Fibroblast of skin of right quadriceps (primary cell): ENCODE measurements around the gene BMP8A.
"Not testable (repeated sequence)": the region's sequence is repeated elsewhere in the genome, so short reads cannot be mapped to it uniquely, and the experiment has no call there.

Experiments
- DNase-seq: peaks from one replicate; pipeline ENCODE4 v3.0.0-alpha.2; 2013

The BMP8A gene

DNA sequence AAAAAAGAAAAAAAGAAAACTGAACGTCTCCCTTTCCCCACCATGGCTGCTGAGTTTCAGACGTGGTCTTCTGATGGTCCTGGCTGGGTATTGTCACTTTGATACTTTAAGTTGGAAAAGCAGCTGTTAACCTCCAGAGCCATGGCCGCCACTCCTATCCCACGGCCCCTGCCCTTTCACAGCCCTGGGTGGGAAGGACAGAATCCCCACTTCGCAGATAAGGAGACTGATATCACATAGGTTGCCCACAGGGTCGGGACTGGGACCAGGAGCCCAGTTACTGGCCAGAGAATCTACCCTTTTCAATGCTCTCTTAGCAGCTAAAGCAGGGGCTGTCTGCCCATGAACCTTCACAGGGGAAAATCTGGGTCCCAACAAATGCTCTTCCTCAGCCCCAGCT, 16.8 kb downstream of the BMP8A start:
- no peak for DNase-seq

DNA sequence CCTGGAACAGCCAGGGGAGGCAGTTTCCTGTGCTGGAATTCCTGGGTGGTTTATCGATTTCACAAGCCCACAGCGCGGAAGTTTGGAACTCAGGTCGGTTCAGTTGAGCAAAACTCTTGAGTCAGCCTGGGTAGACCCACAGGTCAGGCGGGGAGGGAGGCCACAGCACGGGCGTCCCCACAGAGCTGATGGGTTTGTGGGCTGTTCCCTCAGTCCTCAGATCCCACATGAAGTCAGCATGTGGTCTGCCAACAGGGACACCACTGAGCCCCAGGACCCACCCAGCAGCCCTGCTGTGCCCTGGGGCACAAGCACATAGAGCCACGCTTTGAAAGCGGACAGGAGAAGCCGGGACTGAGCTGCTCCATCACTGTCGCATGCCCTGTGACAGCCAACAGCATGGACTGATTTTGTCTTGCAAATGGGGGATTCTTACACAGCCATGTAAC, 17.4 kb downstream of the BMP8A start:
- no peak for DNase-seq

DNA sequence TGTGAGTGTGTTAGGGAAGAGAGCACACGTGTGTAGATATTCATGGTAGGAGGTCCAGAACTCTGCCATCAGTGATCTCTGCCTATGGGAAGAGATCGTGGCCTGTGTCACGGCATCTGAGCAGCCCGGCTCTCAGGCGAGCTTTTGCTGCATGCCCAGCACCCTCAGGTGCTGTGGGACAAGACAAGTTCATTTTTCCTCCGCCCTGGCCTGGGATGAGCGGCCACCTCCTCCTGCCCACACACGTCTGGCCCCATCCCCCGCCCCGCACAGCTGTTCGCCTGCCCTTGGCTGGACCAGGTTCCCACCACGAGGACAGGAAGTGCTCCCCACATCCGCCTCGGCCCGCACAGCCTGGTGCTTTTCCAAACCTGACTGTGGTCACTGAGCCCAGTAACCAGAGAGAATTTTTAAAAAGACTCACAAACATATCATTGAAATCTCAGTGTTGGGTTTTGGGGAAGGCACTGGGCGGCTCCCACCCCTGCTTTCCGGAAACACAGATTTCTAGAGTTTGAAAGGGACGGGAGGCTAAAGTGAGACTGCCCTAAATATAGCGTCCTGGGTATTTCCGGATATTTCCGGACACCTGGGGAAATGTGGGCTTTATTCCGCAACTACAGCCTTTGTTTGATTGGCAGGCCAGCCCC, 18.0 kb downstream of the BMP8A start:
- DNase-seq = no peak

DNA sequence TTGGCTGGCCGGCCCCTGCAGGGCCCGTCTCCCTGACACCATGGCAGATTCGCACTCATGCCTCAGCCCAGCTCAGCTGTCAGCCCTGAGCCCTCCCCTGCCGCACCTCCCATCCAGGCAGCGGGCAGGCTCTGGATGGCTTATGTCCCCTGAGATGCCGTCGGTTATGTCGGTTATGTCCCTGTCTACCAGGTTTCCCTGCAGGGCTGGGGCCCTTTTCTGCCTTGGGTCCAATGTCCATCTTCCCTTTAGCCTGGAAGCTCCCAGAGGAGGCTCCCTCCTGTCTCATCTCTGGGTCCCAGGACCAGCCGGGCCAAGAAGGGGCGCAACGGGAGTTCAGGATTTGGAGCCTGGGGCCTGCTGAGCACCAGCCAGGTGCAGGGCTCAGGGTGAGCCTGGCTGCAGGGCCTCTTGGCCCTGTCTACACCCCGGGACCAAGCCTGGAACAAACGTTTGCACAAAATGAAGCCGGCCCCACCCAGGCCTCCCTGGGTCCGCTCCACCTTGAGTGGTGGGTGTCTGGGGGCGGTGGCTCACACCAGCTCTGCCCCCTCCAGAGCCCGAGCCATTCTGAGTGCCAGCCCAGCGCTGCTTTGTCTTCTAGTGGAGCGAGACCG, 19.2 kb downstream of the BMP8A start:
- DNase-seq = not testable (repeated sequence)

DNA sequence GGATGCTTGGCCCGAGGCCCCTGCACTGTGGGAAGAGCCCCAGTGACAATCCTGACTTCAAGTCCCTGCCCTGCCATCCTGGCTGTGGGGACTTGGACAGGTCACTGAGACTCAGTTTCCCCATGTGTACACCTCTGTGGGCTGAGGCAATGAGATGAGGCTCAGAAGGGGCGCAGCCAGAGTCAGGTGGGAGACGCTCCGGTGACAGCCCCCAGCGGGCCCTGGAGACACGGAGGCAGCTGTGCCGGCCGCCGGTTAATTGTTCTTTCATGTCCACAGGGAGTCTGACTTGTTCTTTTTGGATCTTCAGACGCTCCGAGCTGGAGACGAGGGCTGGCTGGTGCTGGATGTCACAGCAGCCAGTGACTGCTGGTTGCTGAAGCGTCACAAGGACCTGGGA, 20.0 kb downstream of the BMP8A start:
- DNase-seq = not testable (repeated sequence)

DNA sequence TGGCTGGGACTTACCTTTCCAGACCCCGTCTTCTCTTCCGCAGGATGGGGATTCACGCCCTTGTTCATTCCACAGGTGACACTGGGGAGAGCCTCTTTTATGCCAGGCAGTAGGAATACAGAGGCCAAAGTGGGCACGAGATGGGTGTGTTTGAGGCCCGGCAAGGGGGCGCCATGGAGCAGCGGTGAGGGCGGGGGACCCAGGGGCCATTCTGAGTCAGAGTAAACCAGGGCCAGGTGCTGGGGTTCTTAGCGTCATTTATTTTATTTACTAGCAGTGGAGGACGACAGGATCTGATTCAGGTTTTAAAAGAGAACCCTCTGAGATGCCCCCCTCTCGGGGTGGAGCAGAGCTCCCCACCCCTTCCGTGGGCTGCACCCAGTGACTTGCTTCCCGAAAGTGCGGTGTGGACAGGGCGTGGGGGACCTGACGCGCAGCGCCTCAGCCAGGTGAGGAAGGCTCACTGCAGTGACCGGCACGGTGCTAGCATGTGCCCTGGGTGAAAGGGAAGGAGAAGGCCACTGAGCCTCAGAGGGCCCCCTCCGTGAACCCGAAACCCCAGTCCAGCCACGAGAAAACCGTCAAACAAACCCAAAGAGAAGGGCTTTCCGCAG, 20.9 kb downstream of the BMP8A start:
- not testable (repeated sequence) for DNase-seq

DNA sequence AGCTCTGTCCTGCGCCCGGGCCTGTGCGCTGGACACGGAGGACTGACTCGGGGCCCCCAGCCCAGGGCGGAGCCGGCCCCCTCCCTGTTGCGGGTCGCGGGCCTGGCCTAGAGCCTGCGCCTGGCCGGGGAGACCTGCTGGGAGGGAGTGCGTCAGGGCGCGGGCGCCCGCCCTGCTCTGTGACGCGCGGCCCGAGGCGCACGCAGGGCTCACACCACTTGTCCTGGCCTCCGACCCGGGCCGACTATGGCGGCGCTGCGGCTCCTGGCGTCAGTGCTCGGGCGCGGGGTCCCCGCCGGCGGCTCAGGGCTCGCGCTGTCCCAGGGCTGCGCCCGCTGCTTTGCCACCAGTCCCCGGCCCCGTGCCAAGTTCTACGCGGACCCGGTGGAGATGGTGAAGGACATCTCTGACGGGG, 23.3 kb downstream of the BMP8A start:
- DNase-seq = not testable (repeated sequence)

DNA sequence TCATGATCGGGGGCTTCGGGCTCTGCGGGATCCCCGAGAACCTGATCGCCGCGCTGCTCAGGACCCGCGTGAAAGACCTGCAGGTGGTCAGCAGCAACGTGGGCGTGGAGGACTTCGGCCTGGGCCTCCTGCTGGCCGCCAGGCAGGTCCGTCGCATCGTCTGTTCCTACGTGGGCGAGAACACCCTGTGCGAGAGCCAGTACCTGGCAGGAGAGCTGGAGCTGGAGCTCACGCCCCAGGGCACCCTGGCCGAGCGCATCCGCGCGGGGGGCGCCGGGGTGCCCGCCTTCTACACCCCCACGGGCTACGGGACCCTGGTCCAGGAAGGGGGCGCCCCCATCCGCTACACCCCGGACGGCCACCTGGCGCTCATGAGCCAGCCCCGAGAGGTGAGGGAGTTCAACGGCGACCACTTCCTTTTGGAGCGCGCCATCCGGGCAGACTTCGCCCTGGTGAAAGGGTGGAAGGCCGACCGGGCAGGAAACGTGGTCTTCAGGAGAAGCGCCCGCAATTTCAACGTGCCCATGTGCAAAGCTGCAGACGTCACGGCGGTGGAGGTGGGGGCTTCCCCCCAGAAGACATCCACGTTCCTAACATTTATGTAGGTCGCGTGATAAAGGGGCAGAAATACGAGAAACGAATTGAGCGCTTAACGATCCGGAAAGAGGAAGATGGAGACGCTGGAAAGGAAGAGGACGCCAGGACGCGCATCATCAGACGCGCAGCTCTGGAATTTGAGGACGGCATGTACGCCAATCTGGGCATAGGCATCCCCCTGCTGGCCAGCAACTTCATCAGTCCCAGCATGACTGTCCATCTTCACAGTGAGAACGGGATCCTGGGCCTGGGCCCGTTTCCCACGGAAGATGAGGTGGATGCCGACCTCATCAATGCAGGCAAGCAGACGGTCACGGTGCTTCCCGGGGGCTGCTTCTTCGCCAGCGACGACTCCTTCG, 24.0 kb downstream of the BMP8A start:
- DNase-seq = peak; percentile 44

DNA sequence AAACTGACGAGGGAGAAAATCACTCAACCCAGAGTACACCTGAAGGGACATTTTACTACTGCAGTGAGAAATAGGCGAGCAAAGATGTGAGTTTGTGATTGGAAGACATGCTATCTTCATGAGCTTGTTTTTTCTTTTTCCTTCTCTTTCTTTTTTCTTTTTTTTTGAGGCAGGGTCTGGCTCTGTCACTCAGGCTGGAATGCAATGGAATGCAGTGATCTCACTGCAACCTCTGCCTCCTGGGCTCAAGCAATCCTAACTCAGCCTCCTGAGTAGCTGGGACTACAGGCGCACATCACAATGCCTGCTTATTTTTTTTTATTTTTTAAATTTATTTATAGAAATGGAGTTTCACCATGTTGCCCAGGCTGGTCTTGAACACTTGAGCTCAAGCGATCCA, 25.4 kb downstream of the BMP8A start:
- DNase-seq = not testable (repeated sequence)

DNA sequence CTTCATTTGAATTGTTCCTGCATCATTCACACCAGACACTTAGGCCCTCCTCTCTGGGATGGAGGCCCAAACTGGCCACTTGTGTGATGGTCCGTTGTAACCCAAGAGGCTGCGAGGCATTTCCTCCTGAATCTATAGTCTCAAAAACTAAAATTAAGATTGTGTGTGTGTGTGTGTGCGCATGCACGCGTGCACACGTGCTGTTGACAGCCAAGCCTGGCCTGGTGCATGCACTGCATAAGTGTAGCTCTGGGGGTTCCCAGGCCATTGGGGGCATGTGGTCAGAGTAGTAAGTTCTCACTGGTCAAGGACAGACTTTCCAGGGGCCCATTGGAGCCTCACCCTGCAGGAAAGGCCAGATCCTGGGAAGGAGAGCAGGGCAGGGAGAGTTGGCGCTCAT, 26.5 kb downstream of the BMP8A start:
- DNase-seq = not testable (repeated sequence)

DNA sequence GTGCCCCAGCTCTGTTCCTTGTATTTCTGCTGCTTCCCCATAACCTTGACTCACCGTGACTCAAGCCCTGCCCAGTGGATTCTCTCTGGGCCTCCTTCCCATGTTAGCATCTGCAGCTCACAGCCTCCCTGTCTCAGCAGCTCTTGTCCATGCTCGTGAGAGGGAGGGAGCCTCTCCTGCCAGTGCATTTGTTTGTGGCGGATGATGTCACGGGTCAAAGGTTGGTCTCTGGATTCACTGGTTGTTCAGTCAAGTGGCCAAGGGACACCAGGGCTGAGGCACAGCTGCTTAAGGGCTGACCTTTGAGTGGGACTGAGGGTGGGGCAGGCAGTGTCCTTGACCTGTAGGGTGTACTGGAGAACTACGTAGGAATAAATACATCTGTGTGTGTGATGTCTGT, 27.9 kb downstream of the BMP8A start:
- not testable (repeated sequence) for DNase-seq

DNA sequence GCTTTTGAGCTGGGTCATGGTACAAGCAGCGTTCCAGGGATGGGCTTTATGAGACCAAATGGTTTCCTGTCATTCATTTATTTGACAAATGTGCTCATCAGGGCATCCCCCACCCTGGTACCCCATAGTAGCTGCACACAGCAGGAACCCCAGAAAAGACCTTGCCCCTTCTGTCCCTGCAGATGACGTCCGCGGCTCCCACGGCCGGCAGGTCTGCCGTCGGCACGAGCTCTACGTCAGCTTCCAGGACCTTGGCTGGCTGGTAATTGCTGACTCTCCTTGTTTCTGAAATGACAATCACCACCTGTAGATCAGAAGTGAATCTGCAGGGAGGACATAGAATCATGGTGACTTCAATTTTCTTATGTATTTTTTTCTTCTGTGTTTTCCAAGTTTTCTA, 30.8 kb downstream of the BMP8A start:
- DNase-seq = not testable (repeated sequence)

DNA sequence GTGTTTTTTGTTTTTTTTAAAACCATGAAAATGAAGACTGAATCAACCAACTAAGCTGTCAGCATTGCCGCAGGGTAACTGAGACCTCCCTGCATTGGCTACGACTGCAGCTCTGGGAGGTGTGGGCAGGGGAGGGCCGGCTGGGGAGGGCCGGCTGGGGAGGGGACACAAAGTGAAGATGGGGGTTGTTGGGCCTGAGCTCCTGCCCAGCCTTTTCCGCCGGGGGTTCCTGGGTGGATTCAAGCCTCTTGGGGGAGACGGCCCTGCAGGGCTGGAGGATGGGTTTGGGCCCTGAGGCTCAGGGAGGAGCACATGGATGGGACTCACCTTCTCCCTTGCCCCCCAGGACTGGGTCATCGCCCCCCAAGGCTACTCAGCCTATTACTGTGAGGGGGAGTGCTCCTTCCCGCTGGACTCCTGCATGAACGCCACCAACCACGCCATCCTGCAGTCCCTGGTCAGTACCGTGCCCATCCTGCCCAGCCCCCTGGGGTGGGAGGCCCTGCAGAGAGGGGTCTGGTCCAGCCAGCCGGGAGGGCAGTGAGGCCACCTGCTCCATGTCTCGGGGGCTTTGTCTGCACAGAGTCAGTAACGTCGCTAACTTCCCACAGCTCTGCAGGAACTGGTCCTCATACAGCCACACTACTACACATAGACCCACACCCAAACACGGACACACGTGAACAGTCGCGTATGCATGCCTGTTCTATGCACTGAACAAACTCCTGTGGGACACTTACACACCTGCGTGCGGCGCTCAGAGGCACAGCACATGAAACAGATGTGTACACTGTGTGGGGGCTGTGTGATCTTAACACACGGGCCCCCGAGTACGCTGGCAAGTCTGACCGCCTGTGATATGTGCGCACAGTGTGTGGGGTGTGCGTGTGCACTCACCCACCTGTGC, 31.5 kb downstream of the BMP8A start:
- DNase-seq = no peak

DNA sequence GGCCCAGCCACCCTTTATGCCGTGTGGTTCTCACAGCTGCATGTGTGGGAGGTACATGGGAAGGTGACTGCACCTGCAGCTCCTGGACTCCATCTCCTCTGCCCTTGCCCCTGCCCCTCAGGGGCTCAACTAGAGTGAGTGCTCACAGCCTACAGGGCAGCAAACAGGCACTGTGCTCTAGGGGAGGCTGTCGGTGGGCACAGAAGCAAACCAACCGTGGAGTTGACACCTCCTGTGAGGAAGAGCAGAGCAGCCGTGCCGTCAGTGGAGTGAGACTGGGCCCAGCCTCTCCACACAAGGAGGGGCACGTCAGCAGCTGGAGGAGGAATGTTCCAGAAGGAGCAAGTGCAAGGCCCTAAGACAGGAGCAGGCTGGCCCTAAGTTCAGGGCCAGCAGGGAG, 32.7 kb downstream of the BMP8A start:
- DNase-seq = no peak

DNA sequence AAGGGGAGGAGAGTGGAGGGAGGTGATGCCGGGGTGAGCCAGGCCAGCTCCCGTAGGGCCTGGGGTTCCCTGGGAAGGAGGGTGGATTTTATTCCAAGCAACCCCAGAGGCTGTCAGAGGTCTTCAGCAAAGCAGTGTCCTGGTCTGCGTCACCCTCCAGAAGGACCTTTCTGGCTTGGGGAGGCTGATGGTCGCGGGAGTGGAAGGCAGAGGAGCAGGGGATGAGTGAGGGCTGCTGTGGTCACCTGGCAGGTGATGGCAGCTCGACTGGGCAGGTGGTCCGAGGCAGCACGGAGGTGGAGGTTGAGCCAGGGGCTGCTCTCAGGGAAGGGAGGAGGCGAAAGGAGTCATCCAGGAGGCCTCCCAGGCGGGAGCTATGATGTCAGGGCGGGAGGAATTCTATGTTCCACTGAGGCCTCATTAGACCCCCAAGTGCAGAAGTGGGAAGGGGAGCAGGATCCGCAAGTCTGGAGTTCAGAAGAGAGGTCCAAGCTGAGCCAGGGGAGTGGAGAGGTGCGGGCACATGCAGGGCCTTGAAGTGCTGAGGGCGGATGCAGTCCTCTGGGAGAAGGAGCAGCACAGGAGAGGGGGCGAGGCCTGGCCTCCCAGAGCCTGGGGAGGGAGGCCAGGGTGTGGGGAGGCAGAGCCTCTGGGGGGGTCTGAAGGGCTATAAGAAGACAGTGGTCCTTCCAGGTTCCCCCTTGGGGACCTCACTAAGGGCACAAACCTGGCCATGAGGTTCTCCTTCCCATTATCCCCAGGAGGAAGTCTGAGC, 33.3 kb downstream of the BMP8A start:
- DNase-seq = no peak

DNA sequence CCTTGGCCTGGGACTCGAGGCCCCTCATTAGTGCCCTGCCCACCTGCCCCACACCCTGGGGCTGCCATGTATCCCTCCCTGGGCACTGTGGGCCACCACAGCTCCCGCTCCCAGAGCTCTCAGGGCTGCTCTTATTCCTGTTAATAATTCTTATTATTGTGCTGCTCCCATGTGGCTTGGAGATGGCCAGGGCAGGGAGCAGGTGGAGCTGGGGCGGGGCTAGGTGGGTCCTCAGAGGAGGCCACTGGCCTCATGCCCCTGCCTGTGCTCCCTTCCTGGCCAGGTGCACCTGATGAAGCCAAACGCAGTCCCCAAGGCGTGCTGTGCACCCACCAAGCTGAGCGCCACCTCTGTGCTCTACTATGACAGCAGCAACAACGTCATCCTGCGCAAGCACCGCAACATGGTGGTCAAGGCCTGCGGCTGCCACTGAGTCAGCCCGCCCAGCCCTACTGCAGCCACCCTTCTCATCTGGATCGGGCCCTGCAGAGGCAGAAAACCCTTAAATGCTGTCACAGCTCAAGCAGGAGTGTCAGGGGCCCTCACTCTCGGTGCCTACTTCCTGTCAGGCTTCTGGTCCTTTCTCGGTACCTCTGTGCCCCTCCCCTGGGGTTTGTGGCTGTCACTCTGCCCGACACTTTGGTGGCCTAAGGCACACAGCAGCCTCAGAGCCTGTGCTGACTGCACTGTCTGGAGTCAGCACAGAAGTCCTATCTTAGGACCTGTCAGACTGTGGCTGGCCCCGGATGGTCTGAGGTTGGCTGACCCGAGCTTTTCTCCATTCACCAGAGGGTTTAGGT, 34.1 kb downstream of the BMP8A start:
- DNase-seq = no peak

DNA sequence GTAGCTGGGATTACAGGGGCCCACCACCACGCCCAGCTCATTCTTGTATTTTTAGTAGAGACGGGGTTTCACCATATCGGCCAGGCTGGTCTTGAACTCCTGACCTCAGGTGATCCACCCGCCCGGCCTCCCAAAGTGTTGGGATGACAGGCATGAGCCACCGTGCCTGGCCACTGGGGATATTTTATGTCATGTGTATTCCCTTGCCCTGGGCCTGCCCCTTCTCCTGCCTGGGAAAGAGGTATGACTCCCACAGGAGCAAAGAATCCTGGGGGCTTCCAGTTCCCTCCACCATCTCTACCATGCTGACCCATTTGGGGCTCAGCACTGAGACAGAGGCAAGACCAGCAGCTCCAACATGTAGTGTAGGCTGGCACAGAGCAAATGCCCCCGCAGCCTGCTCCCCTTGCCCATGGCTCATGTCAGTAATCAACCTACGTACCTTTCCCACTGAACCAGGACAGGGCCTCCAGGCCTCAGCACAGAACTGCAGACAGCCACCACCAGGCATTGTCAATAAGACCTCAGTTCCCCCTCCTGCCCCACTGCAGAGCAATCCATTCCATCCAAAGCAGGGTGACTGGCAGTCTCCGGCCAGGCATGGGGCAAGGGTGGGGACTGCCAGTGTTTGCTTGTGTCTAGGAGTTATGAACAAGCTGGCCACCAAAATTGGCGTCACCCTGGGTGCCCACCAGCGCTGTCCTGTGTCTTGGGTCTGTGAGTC, 35.2 kb downstream of the BMP8A start:
- no peak for DNase-seq

DNA sequence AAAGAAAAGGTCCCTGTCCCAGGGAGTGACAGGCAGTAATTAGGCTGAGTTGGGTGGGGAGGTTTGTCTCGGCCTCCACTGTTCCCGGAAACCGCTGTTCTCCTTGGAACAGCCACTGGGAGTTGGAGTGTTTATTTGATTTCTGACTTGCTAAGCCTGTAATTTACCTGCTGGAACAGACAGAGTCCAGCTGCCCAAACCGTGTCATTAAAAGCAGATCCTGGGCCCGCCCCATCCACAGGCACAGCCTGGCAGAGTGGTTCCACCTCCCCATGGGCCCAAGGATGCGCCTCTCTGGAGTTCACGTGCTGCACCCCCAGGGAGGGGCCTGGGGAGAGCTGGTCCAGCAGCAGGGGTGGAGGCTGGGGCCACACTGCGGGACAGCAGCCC, 35.7 kb downstream of the BMP8A start:
- DNase-seq = not testable (repeated sequence)

DNA sequence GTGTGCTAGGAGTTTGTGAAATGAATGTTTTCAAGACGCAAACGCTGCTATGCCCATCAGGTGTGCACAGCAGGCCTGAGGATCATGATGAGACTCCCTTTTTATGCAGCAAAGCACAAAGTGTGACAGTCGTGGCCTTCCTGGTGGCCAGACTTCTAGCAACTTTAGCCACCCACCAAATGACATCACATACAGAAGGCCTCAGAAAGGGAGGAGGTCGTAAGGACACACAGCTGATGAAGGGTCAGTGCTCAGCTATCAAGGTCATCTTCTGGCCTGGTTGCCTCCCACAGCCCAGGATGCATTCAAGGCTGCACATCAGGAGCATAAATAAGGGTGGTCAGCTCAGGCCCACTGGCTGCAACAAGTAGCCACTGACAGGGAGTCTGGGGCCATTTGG, 36.6 kb downstream of the BMP8A start:
- DNase-seq = no peak
